Cardiac muscle cell (in vitro differentiated cells and primary cell): ENCODE measurements around the gene ESYT1. TPM values are rescaled to one million over a fixed set of nuclear protein-coding genes. Genes with fewer than 3 reads are reported as not detected.

Experiments
- DNase-seq, 2 donors: peaks; one replicate each; pipeline versions ENCODE4 v3.0.0 to v3.0.0-alpha.2; 2010 to 2017; ENCODE audit warnings: low read depth in 1 of 2, low spot score in 1 of 2
- H3K27ac ChIP-seq: fragments of 200-600 bp; sonication (generic); 2 replicates; pipeline ENCODE4 v1.5.1; 2016
- H3K27me3 ChIP-seq: fragments of 200-600 bp; sonication (generic); 2 replicates; pipeline ENCODE4 v1.6.0; 2016; ENCODE audit warnings: control low read depth
- H3K36me3 ChIP-seq: fragments of 200-600 bp; sonication (generic); 2 replicates; pipeline ENCODE4 v1.5.1; 2016; ENCODE audit warnings: control low read depth
- H3K4me1 ChIP-seq: fragments of 200-600 bp; sonication (generic); 2 replicates; pipeline ENCODE4 v1.8.1; 2017; ENCODE audit warnings: low read depth, mild to moderate bottlenecking, mixed run types
- H3K4me3 ChIP-seq: fragments of 200-600 bp; sonication (generic); 2 replicates; pipeline ENCODE4 v1.5.1; 2016; ENCODE audit warnings: mild to moderate bottlenecking
- H3K9me3 ChIP-seq: fragments of 200-600 bp; sonication (generic); 2 replicates; pipeline ENCODE4 v1.5.1; 2017; ENCODE audit warnings: low read depth, mild to moderate bottlenecking, control low read depth
- CTCF ChIP-seq: IDR thresholded peaks from 2 replicates; pipeline ENCODE4 v1.5.1; 2012; ENCODE audit warnings: low read depth, mild to moderate bottlenecking, low read length
- polyA plus RNA-seq: library from polyadenylated mRNA; unstranded; fragments of >200 nt; fragmentation: Nextera tagmentation; extraction: Ambion mirVana; gene quantifications from 2 replicates; pipeline ENCODE4 v1.2.1, GENCODE V29; 2016
- total RNA-seq: library from RNA; depleted of rRNA; stranded (reverse); fragments of >200 nt; gene quantifications from 2 replicates; pipeline ENCODE4 v1.2.3, GENCODE V29; 2016

Gene ESYT1
- total and polyA plus RNA-seq, 2 experiments from 2014 or later: 52.0 to 107 TPM

- H3K27me3 ChIP-seq: no peaks in the 10 kb centered on the region
- no peak overlapping the region for H3K27ac ChIP-seq
- DNase-seq: no peak
- no peaks in the 10 kb centered on the region for H3K36me3 ChIP-seq
- H3K4me3 ChIP-seq: no peak overlapping the region
- peaks cover 25% of the 10 kb centered on the region for H3K4me1 ChIP-seq
- H3K9me3 ChIP-seq: no peaks in the 10 kb centered on the region
- TF ChIP-seq CTCF: no peak
These were observed 42.0 kb upstream of the ESYT1 start for GRCh38 chr12:56086096-56086495.

- no peak for TF ChIP-seq CTCF
These were observed 41.5 kb upstream of the ESYT1 start for GRCh38 chr12:56086608-56087007.

GRCh38 chr12:56087220-56087619, 40.8 kb upstream of the ESYT1 start:
- Histone ChIP-seq H3K27me3 (no peaks in the 10 kb centered on the region), H3K9me3 (no peaks in the 10 kb centered on the region), H3K27ac (peak overlapping the region; percentile 26), H3K4me1 (peaks cover 14% of the 10 kb centered on the region), H3K36me3 (no peaks in the 10 kb centered on the region), H3K4me3 (no peak overlapping the region)
- TF ChIP-seq CTCF: no peak
- DNase-seq: peak; percentile 17 to 81

More at GRCh38 chr12:56086608-56087007, 41.5 kb upstream of the ESYT1 start:
- Histone ChIP-seq H3K27ac (no peak overlapping the region), H3K4me3 (no peak overlapping the region), H3K27me3 (no peaks in the 10 kb centered on the region), H3K36me3 (no peaks in the 10 kb centered on the region), H3K9me3 (no peaks in the 10 kb centered on the region), H3K4me1 (peaks cover 20% of the 10 kb centered on the region)
- DNase-seq: no peak

- no peak for DNase-seq
- Histone ChIP-seq H3K36me3 (peaks cover 3% of the 10 kb centered on the region), H3K4me1 (no peaks in the 10 kb centered on the region), H3K27ac (no peak overlapping the region), H3K27me3 (no peaks in the 10 kb centered on the region), H3K9me3 (no peaks in the 10 kb centered on the region), H3K4me3 (no peak overlapping the region)
- TF ChIP-seq CTCF: no peak
These were observed 30.3 kb upstream of the ESYT1 start for GRCh38 chr12:56097738-56098137.

GRCh38 chr12:56098592-56098991, 29.5 kb upstream of the ESYT1 start:
- no peak for DNase-seq
- no peak overlapping the region for H3K27ac ChIP-seq
- H3K36me3 ChIP-seq: no peaks in the 10 kb centered on the region
- no peaks in the 10 kb centered on the region for H3K4me1 ChIP-seq
- H3K4me3 ChIP-seq: no peak overlapping the region
- no peaks in the 10 kb centered on the region for H3K27me3 ChIP-seq
- TF ChIP-seq CTCF: no peak
- H3K9me3 ChIP-seq: no peaks in the 10 kb centered on the region

GRCh38 chr12:56099787-56100186, 28.3 kb upstream of the ESYT1 start:
- H3K9me3 ChIP-seq: no peaks in the 10 kb centered on the region
- no peak for TF ChIP-seq CTCF
- no peak overlapping the region for H3K27ac ChIP-seq
- H3K27me3 ChIP-seq: no peaks in the 10 kb centered on the region
- no peak for DNase-seq
- H3K4me3 ChIP-seq: no peak overlapping the region
- H3K36me3 ChIP-seq: no peaks in the 10 kb centered on the region
- H3K4me1 ChIP-seq: no peaks in the 10 kb centered on the region
